ENCODE results near the gene IL6. TPM values are rescaled to one million over a fixed set of nuclear protein-coding genes. Genes with fewer than 3 reads are reported as not detected.

Gene IL6
- total and polyA plus RNA-seq, 9 of the 15 experiments (the other 6 are each of a cell fraction or from before 2014, with no cell fraction given), result 0.76 to 2.9 (median 1.5) TPM

DNA sequence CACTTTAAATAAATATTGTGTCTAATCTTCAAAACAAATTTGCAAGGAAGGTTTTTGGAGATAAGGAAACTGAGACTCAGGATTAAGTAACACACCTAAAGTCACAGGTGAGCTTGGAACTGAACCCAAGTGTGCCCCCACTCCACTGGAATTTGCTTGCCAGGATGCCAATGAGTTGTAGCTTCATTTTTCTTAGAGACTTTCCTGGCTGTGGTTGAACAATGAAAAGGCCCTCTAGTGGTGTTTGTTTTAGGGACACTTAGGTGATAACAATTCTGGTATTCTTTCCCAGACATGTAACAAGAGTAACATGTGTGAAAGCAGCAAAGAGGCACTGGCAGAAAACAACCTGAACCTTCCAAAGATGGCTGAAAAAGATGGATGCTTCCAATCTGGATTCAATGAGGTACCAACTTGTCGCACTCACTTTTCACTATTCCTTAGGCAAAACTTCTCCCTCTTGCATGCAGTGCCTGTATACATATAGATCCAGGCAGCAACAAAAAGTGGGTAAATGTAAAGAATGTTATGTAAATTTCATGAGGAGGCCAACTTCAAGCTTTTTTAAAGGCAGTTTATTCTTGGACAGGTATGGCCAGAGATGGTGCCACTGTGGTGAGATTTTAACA, 1.5 kb downstream of the IL6 start (continued):
- TF ChIP-seq, protein P1, sequence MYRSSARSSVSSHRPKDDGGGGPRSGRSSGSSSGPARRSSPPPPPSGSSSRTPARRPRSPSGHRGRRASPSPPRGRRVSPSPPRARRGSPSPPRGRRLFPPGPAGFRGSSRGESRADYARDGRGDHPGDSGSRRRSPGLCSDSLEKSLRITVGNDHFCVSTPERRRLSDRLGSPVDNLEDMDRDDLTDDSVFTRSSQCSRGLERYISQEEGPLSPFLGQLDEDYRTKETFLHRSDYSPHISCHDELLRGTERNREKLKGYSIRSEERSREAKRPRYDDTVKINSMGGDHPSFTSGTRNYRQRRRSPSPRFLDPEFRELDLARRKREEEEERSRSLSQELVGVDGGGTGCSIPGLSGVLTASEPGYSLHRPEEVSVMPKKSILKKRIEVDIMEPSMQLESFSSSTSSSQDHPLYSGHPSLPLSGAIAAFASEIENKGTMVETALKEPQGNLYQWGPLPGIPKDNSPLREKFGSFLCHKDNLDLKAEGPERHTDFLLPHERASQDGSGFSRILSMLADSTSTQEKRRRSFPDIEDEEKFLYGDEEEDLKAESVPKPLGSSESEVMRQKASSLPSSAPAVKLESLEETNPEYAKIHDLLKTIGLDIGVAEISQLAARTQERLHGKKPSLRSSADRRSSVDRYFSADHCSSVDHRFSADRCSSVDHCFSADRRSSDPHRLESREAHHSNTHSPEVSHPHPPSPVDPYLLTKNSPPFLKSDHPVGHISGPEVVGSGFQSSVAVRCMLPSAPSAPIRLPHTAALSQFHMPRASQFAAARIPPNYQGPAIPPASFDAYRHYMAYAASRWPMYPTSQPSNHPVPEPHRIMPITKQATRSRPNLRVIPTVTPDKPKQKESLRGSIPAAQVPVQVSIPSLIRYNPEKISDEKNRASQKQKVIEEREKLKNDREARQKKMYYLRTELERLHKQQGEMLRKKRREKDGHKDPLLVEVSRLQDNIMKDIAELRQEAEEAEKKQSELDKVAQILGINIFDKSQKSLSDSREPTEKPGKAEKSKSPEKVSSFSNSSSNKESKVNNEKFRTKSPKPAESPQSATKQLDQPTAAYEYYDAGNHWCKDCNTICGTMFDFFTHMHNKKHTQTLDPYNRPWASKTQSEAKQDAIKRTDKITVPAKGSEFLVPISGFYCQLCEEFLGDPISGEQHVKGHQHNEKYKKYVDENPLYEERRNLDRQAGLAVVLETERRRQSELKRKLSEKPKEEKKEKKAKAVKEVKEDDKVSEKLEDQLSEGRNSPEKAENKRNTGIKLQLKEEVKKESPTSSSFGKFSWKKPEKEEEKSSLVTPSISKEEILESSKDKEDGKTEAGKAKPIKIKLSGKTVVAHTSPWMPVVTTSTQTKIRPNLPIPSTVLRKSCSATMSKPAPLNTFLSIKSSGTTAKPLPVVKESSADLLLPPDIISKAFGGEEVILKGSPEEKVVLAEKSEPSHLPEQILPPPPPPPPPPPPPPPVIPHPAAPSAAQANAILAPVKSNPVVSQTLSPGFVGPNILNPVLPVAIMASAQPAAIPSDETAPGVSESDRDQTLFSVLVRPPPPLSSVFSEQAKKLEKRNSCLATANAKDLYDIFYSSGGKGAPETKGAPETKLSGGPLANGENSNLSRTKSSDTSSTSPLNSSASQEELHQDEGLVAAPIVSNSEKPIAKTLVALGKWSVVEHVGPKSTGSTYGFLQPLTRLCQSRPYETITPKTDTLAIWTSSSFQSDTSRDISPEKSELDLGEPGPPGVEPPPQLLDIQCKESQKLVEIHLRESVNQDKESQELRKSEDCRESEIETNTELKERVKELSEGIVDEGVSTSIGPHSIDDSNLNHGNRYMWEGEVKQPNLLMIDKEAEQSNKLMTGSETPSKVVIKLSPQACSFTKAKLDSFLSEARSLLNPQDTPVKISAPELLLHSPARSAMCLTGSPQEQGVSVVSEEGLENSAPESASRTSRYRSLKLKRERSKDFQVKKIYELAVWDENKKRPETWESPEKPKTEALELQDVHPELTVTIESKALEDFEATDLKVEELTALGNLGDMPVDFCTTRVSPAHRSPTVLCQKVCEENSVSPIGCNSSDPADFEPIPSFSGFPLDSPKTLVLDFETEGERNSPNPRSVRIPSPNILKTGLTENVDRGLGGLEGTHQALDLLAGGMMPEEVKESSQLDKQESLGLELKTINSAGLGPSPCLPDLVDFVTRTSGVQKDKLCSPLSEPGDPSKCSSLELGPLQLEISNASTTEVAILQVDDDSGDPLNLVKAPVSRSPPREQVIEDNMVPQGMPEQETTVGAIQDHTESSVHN (IDR thresholded peaks at IDR 0.05; ENCODE audit: borderline replicate concordance in 1 of 2, low read depth in 1 of 2), result no peak
- TF ChIP-seq, protein P2, sequence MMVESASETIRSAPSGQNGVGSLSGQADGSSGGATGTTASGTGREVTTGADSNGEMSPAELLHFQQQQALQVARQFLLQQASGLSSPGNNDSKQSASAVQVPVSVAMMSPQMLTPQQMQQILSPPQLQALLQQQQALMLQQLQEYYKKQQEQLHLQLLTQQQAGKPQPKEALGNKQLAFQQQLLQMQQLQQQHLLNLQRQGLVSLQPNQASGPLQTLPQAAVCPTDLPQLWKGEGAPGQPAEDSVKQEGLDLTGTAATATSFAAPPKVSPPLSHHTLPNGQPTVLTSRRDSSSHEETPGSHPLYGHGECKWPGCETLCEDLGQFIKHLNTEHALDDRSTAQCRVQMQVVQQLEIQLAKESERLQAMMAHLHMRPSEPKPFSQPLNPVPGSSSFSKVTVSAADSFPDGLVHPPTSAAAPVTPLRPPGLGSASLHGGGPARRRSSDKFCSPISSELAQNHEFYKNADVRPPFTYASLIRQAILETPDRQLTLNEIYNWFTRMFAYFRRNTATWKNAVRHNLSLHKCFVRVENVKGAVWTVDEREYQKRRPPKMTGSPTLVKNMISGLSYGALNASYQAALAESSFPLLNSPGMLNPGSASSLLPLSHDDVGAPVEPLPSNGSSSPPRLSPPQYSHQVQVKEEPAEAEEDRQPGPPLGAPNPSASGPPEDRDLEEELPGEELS (CRISPR knock-in tag; IDR thresholded peaks at IDR 0.05; ENCODE audit: borderline replicate concordance), result no peak
- TF ChIP-seq GABPB1 (CRISPR knock-in tag; IDR thresholded peaks at IDR 0.05) (no peak), KLF1 (tag; IDR thresholded peaks at IDR 0.05) (no peak), POLR2AphosphoS5 (IDR thresholded peaks at IDR 0.05; ENCODE audit: control insufficient read depth, insufficient read depth, low read depth, low read length) (no peak), CBX3 (IDR thresholded peaks at IDR 0.05; ENCODE audit: borderline replicate concordance in 1 of 2, low read length in 2 of 2) (no peak), FOXP1 (CRISPR knock-in tag; IDR thresholded peaks at IDR 0.05) (no peak), ARID1B (IDR thresholded peaks at IDR 0.05) (no peak), ZNF184 (CRISPR knock-in tag; IDR thresholded peaks at IDR 0.05) (no peak), ADNP (tag; IDR thresholded peaks at IDR 0.05) (no peak), BDP1 (IDR thresholded peaks at IDR 0.05; ENCODE audit: insufficient read depth, insufficient read length) (no peak), MIER1 (IDR thresholded peaks at IDR 0.05; ENCODE audit: low read depth) (no peak)
- TF ChIP-seq, protein P3, sequence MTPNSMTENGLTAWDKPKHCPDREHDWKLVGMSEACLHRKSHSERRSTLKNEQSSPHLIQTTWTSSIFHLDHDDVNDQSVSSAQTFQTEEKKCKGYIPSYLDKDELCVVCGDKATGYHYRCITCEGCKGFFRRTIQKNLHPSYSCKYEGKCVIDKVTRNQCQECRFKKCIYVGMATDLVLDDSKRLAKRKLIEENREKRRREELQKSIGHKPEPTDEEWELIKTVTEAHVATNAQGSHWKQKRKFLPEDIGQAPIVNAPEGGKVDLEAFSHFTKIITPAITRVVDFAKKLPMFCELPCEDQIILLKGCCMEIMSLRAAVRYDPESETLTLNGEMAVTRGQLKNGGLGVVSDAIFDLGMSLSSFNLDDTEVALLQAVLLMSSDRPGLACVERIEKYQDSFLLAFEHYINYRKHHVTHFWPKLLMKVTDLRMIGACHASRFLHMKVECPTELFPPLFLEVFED (CRISPR knock-in tag; conservative IDR thresholded peaks at IDR 0.05), result no peak
